Uterus (tissue), 4 donors: ENCODE results near the gene EFNA4. TPM values are rescaled to one million over a fixed set of nuclear protein-coding genes. Genes with fewer than 3 reads are reported as not detected.
"Not testable (repeated sequence)": the region's sequence is repeated elsewhere in the genome, so short reads cannot be mapped to it uniquely, and the experiment has no call there.

Experiments
- DNase-seq, 2 donors: peaks; one replicate each; pipeline ENCODE4 v3.0.0-alpha.2; 2019 to 2020
- H3K27ac ChIP-seq, 2 donors: fragments of 200-600 bp; sonication (generic); 1 replicate in 1 of 2; 2 replicates in 1 of 2; pipeline ENCODE4 v1.5.1; 2016 to 2018
- H3K27me3 ChIP-seq, 2 donors: fragments of 200-600 bp; sonication (generic); one replicate each; pipeline ENCODE4 v1.5.1; 2018 to 2019; ENCODE audit warnings: control low read depth in 1 of 2
- H3K36me3 ChIP-seq, 2 donors: fragments of 200-600 bp; sonication (generic); one replicate each; pipeline ENCODE4 v1.5.1; 2019; ENCODE audit warnings: control low read depth in 1 of 2
- H3K4me1 ChIP-seq, 2 donors: fragments of 200-600 bp; sonication (generic); one replicate each; pipeline ENCODE4 v1.5.1; 2018 to 2019; ENCODE audit warnings: control low read depth in 1 of 2
- H3K4me3 ChIP-seq, 2 donors: fragments of 200-600 bp; sonication (generic); 1 replicate in 1 of 2; 2 replicates in 1 of 2; pipeline ENCODE4 v1.5.1; 2018 to 2019; ENCODE audit warnings: mild to moderate bottlenecking in 1 of 2
- H3K9me3 ChIP-seq, 2 donors: fragments of 200-600 bp; sonication (generic); one replicate each; pipeline ENCODE4 v1.5.1; 2019; ENCODE audit warnings: control low read depth in 1 of 2
- POLR2A ChIP-seq, 2 donors: fragments of 450-650 bp; IDR thresholded peaks; one replicate each; pipeline ENCODE4 v1.6.1; 2016; ENCODE audit warnings: antibody characterized with exemption in 2 of 2, mild to moderate bottlenecking in 1 of 2, moderate library complexity in 1 of 2
- intact Hi-C: fragments of 100-400 bp; cut with DNase I; formaldehyde crosslinking; loops from one replicate; pipeline ENCODE4 v1.15.1; 2023; ENCODE audit warnings: low total_unique reads
- total RNA-seq, 4 donors: library from RNA; depleted of rRNA in 3 of 4; stranded (reverse); fragments of >200 nt in 3 of 4; gene quantifications; one replicate each; pipeline versions ENCODE4 v1.1.0 to v1.2.4, GENCODE V29; 2014 to 2023
- TF ChIP-seq, protein P1 (sequence below), 4 experiments: fragments of 200-600 bp in 2 of 4; fragments of 450-650 bp in 2 of 4; sonication (generic) in 2 of 4; IDR thresholded peaks; one replicate each; pipeline ENCODE4 v1.5.1; 2016 to 2019; ENCODE audit warnings: antibody characterized with exemption in 4 of 4, mild to moderate bottlenecking in 2 of 4, moderate library complexity in 1 of 4
- donor health status: DM: yes; HTN: yes; CAD: no.

EFNA4 gene
- total RNA-seq, 4 donors from 2014 or later, result 8.0 to 8.4 TPM; not detected in 2

- TF ChIP-seq, protein P1, sequence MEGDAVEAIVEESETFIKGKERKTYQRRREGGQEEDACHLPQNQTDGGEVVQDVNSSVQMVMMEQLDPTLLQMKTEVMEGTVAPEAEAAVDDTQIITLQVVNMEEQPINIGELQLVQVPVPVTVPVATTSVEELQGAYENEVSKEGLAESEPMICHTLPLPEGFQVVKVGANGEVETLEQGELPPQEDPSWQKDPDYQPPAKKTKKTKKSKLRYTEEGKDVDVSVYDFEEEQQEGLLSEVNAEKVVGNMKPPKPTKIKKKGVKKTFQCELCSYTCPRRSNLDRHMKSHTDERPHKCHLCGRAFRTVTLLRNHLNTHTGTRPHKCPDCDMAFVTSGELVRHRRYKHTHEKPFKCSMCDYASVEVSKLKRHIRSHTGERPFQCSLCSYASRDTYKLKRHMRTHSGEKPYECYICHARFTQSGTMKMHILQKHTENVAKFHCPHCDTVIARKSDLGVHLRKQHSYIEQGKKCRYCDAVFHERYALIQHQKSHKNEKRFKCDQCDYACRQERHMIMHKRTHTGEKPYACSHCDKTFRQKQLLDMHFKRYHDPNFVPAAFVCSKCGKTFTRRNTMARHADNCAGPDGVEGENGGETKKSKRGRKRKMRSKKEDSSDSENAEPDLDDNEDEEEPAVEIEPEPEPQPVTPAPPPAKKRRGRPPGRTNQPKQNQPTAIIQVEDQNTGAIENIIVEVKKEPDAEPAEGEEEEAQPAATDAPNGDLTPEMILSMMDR (IDR thresholded peaks at IDR 0.05), result no peak
- TF ChIP-seq POLR2A (IDR thresholded peaks at IDR 0.05), result no peak
- no peak for DNase-seq
- Histone ChIP-seq H3K36me3 (no peaks in the 10 kb centered on the region), H3K9me3 (no peaks in the 10 kb centered on the region), H3K27me3 (no peaks in the 10 kb centered on the region), H3K4me3 (no peak overlapping the region), H3K4me1 (no peaks in the 10 kb centered on the region), H3K27ac (no peak overlapping the region)
- intact Hi-C loops, result no loop called here
Measured at GRCh38 chr1:155116113-155116764, 52.7 kb downstream of the EFNA4 start.

DNA sequence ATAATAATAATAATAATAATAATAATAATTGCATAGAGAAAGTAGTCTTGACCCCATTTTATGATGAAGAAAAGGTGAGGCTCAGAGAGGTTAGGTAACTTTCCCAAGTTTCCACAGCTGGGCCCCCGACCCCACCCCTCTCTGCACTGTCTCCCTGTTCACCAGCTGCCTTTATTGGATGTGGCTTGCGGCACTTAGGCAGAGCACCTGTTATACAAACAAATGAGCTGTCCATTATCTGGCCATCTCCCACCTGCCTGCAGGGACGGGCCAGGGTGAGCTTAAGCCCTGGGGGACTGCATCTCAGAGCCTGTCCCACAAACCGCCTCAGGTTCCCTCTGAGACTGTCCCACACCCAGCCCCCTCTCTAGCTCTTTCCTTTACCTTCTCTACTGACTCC, 54.1 kb downstream of the EFNA4 start:
- H3K4me3 ChIP-seq, result no peak overlapping the region
- intact Hi-C loops, result no loop called here
- H3K27me3 ChIP-seq, result no peaks in the 10 kb centered on the region
- no peaks in the 10 kb centered on the region for H3K36me3 ChIP-seq
- H3K9me3 ChIP-seq, result no peaks in the 10 kb centered on the region
- DNase-seq, result no peak
- TF ChIP-seq POLR2A (IDR thresholded peaks at IDR 0.05), result no peak
- TF ChIP-seq, protein P1 (IDR thresholded peaks at IDR 0.05), result no peak
- H3K4me1 ChIP-seq, result no peaks in the 10 kb centered on the region
- no peak overlapping the region for H3K27ac ChIP-seq

- H3K4me3 ChIP-seq, intact Hi-C loops, DNase-seq, H3K4me1 ChIP-seq, H3K27ac ChIP-seq, H3K36me3 ChIP-seq, H3K27me3 ChIP-seq, H3K9me3 ChIP-seq: not testable (repeated sequence)
Measured at GRCh38 chr1:155118090-155118489, 54.5 kb downstream of the EFNA4 start.

Other genes starting within 250 kb of the EFNA4 start
- gene KCNN3, start 193.5 kb upstream of the EFNA4 start, total RNA-seq, result 10 to 100 TPM in 3 of 4 donors, 1 to 10 TPM in 1; 7.1 to 35.5 (median 12.1) TPM
- 10 to 100 TPM in 1 of 4 donors, 1 to 10 TPM in 3; 2.6 to 21.2 (median 6.4) TPM for gene PMVK, start 127.0 kb upstream of the EFNA4 start, total RNA-seq
- 100 to 1,000 TPM in 1 of 4 donors, 10 to 100 TPM in 3; 34.4 to 151 (median 88.6) TPM for gene PBXIP1, start 107.6 kb upstream of the EFNA4 start, total RNA-seq
- 10 to 100 TPM in 3 of 4 donors, 1 to 10 TPM in 1; 10.0 to 36.4 (median 15.9) TPM for gene PYGO2, start 102.0 kb upstream of the EFNA4 start, total RNA-seq
- gene SHC1, start 93.0 kb upstream of the EFNA4 start, total RNA-seq, result 100 to 1,000 TPM in 2 of 4 donors, 10 to 100 TPM in 2; 93.5 to 149 (median 101) TPM
- gene CKS1B, start 89.1 kb upstream of the EFNA4 start, total RNA-seq, result 10 to 100 TPM; 14.1 to 52.7 (median 22.8) TPM
- 10 to 100 TPM; 12.6 to 33.8 (median 20.7) TPM for gene FLAD1, start 80.4 kb upstream of the EFNA4 start, total RNA-seq
- gene LENEP, start 70.2 kb upstream of the EFNA4 start, total RNA-seq, result under 1 TPM in 1 of 4 donors, not detected in 3; 0.83 TPM
- gene ZBTB7B, start 60.9 kb upstream of the EFNA4 start, total RNA-seq, result 10 to 100 TPM in 2 of 4 donors, 1 to 10 TPM in 2; 3.8 to 53.4 (median 11.9) TPM
- 1 to 10 TPM in 1 of 4 donors, under 1 TPM in 1, not detected in 2; 0.07 to 1.6 TPM for gene DCST2, start 30.0 kb upstream of the EFNA4 start, total RNA-seq
- gene DCST1, start 29.9 kb upstream of the EFNA4 start, total RNA-seq, result 1 to 10 TPM in 2 of 4 donors, not detected in 2; 1.1 to 3.5 TPM
- 100 to 1,000 TPM in 3 of 4 donors, 10 to 100 TPM in 1; 58.6 to 270 (median 153) TPM for gene ADAM15, start 12.4 kb upstream of the EFNA4 start, total RNA-seq
- 1 to 10 TPM in 3 of 4 donors, not detected in 1; 3.2 to 7.6 (median 3.3) TPM for gene EFNA3, start 15.1 kb downstream of the EFNA4 start, total RNA-seq
- gene EFNA1, start 64.1 kb downstream of the EFNA4 start, total RNA-seq, result 10 to 100 TPM; 22.3 to 58.5 (median 36.5) TPM
- gene SLC50A1, start 72.1 kb downstream of the EFNA4 start, total RNA-seq, result 10 to 100 TPM in 3 of 4 donors, under 1 TPM in 1; 0.26 to 24.0 (median 21.8) TPM
- 10 to 100 TPM; 36.1 to 94.4 (median 85.4) TPM for gene DPM3, start 76.8 kb downstream of the EFNA4 start, total RNA-seq
- 100 to 1,000 TPM in 1 of 4 donors, 10 to 100 TPM in 2, 1 to 10 TPM in 1; 1.5 to 200 (median 62.5) TPM for gene KRTCAP2, start 109.6 kb downstream of the EFNA4 start, total RNA-seq
- 1 to 10 TPM in 3 of 4 donors, under 1 TPM in 1; 0.26 to 4.6 (median 2.5) TPM for gene TRIM46, start 110.1 kb downstream of the EFNA4 start, total RNA-seq
- gene THBS3, start 144.2 kb downstream of the EFNA4 start, total RNA-seq, result 100 to 1,000 TPM in 1 of 4 donors, 10 to 100 TPM in 3; 11.8 to 101 (median 38.3) TPM
- gene MTX1, start 145.0 kb downstream of the EFNA4 start, total RNA-seq, result 10 to 100 TPM in 3 of 4 donors, 1 to 10 TPM in 1; 9.7 to 62.4 (median 26.0) TPM
- 10 to 100 TPM in 2 of 4 donors, 1 to 10 TPM in 2; 5.3 to 28.2 (median 11.7) TPM for gene ENTREP3, start 191.7 kb downstream of the EFNA4 start, total RNA-seq
- 10 to 100 TPM in 3 of 4 donors, 1 to 10 TPM in 1; 10.0 to 44.4 (median 29.2) TPM for gene SCAMP3, start 198.6 kb downstream of the EFNA4 start, total RNA-seq
- gene CLK2, start 209.8 kb downstream of the EFNA4 start, total RNA-seq, result 10 to 100 TPM; 25.4 to 75.3 (median 39.3) TPM
- 1 to 10 TPM in 2 of 4 donors, not detected in 2; 4.2 to 5.5 TPM for gene HCN3, start 213.7 kb downstream of the EFNA4 start, total RNA-seq
- under 1 TPM in 1 of 4 donors, not detected in 3; 0.21 TPM for gene PKLR, start 237.7 kb downstream of the EFNA4 start, total RNA-seq
- 100 to 1,000 TPM in 2 of 4 donors, 10 to 100 TPM in 2; 23.8 to 113 (median 99.6) TPM for gene FDPS, start 245.1 kb downstream of the EFNA4 start, total RNA-seq